T-helper 17 cell (primary cell): ENCODE measurements around the gene CSPG4. TPM values are rescaled to one million over a fixed set of nuclear protein-coding genes. Genes with fewer than 3 reads are reported as not detected.
"Not testable (repeated sequence)": the region's sequence is repeated elsewhere in the genome, so short reads cannot be mapped to it uniquely, and the experiment has no call there.

Source experiments
- ATAC-seq: fragments of 150-1000 bp; cut with Tn5 transposase; 2 replicates; pipeline ENCODE4 v1.10.0; 2021; ENCODE audit warnings: mild to moderate bottlenecking, moderate library complexity
- DNase-seq, 3 donors: peaks; one replicate each; pipeline versions ENCODE4 v3.0.0 to v3.0.0-alpha.2; 2020 to 2021
- H3K9me3 ChIP-seq: one replicate; pipeline ENCODE4 v1.7.0; 2013; ENCODE audit warnings: low read length, mild to moderate bottlenecking; ENCODE audit not compliant: control insufficient read depth, poor library complexity, severe bottlenecking
- H3K27ac Mint-ChIP-seq: one replicate; pipeline ENCODE4 v1.8.0; 2022; ENCODE audit warnings: mild to moderate bottlenecking, moderate library complexity, mixed read lengths
- H3K27me3 Mint-ChIP-seq: one replicate; pipeline ENCODE4 v1.8.0; 2022; ENCODE audit warnings: mixed read lengths
- H3K36me3 Mint-ChIP-seq: one replicate; pipeline ENCODE4 v1.8.0; 2022; ENCODE audit warnings: low read depth, mixed read lengths
- H3K4me1 Mint-ChIP-seq: one replicate; pipeline ENCODE4 v1.8.0; 2022; ENCODE audit warnings: mild to moderate bottlenecking, mixed read lengths
- H3K4me3 Mint-ChIP-seq: one replicate; pipeline ENCODE4 v1.8.0; 2022; ENCODE audit warnings: mild to moderate bottlenecking, moderate library complexity, mixed read lengths
- total RNA-seq, 4 donors: library from RNA in 2 of 4; stranded (reverse) in 2 of 4; gene quantifications; one replicate each; pipeline ENCODE4 v1.2.3 and lab custom pipeline; 2022 to 2026

Gene CSPG4
- total RNA-seq, 2 donors from 2014 or later: 0.08 TPM; not detected in 1

GRCh38 chr15:75723847-75724660 is 11.4 kb upstream of the CSPG4 start:
- H3K9me3 ChIP-seq: no peaks in the 10 kb centered on the region
- Mint-ChIP-seq H3K4me3 (no peak overlapping the region), H3K27me3 (peaks cover 37% of the 10 kb centered on the region), H3K27ac (peak overlapping the region; percentile 80), H3K4me1 (peaks cover 7% of the 10 kb centered on the region), H3K36me3 (peaks cover 6% of the 10 kb centered on the region)
- DNase-seq (peak in 2 of 3 donors; percentile 28), ATAC-seq (peak; percentile 77)

GRCh38 chr15:75723171-75723846 is 10.7 kb upstream of the CSPG4 start:
- peaks cover 37% of the 10 kb centered on the region for H3K27me3 Mint-ChIP-seq
- H3K4me3 Mint-ChIP-seq: no peak overlapping the region

GRCh38 chr15:75721923-75722870 is 9.5 kb upstream of the CSPG4 start:
- peaks cover 6% of the 10 kb centered on the region for H3K36me3 Mint-ChIP-seq
- DNase-seq (no peak), ATAC-seq (no peak)
- no peak overlapping the region for H3K4me3 Mint-ChIP-seq
- H3K9me3 ChIP-seq: no peaks in the 10 kb centered on the region
- peaks cover 7% of the 10 kb centered on the region for H3K4me1 Mint-ChIP-seq
- peaks cover 25% of the 10 kb centered on the region for H3K27me3 Mint-ChIP-seq
- H3K27ac Mint-ChIP-seq: peak overlapping the region; percentile 80

More at GRCh38 chr15:75723171-75723846, 10.7 kb upstream of the CSPG4 start:
- no peaks in the 10 kb centered on the region for H3K9me3 ChIP-seq
- ATAC-seq (no peak), DNase-seq (no peak)
- H3K36me3 Mint-ChIP-seq: peaks cover 6% of the 10 kb centered on the region
- H3K4me1 Mint-ChIP-seq: peaks cover 7% of the 10 kb centered on the region
- peak overlapping the region; percentile 80 for H3K27ac Mint-ChIP-seq

GRCh38 chr15:75721480-75721922 is 8.9 kb upstream of the CSPG4 start:
- H3K9me3 ChIP-seq: no peaks in the 10 kb centered on the region
- H3K27ac Mint-ChIP-seq: peak overlapping the region; percentile 80
- H3K4me3 Mint-ChIP-seq: no peak overlapping the region
- DNase-seq: no peak
- H3K27me3 Mint-ChIP-seq: peaks cover 24% of the 10 kb centered on the region
- H3K4me1 Mint-ChIP-seq: peaks cover 7% of the 10 kb centered on the region
- H3K36me3 Mint-ChIP-seq: peaks cover 6% of the 10 kb centered on the region
- ATAC-seq: no peak

DNA sequence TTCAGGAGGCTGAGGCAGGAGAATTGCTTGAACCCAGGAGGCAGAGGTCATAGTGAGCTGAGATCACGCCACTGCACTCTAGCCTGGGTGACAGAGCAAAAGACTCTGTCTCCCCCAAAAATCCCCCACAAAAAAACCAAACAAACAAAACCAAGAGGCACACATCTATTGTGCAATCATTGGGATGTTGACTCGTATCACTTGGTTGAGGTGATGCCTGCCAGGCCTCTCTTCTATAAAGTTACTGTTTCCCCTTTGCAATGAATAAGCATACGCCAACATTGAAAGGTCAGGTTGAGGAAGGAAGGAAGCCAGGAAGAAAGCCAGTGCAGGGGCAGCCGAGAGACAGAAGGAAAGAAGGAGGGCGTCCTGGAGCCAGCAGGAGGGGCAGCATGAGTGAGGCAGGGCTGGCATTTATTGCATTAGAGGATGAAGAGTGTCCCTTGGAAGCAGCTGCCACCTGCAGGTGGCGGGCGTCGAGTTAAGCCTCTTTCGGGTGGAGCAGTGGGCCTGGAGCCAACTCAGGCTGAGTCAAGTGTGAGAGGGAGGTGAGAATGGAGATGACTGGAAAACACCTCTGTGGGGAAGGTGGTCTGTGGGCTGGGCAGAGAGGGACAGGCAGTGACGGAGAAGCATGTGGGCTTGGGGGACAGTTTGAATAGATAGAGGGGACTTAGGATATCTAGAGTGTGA is 8.3 kb upstream of the CSPG4 start:
- H3K4me3 Mint-ChIP-seq: no peak overlapping the region
- DNase-seq: no peak

GRCh38 chr15:75720297-75720696 is 7.6 kb upstream of the CSPG4 start:
- Mint-ChIP-seq H3K27ac (peak overlapping the region; percentile 80), H3K4me3 (no peak overlapping the region), H3K4me1 (peaks cover 7% of the 10 kb centered on the region), H3K27me3 (peaks cover 24% of the 10 kb centered on the region), H3K36me3 (peaks cover 6% of the 10 kb centered on the region)
- ATAC-seq (no peak), DNase-seq (no peak)
- no peaks in the 10 kb centered on the region for H3K9me3 ChIP-seq

More for the DNA sequence above, 8.3 kb upstream of the CSPG4 start:
- Mint-ChIP-seq H3K4me1 (peaks cover 7% of the 10 kb centered on the region), H3K27me3 (peaks cover 24% of the 10 kb centered on the region), H3K27ac (peak overlapping the region; percentile 80), H3K36me3 (peaks cover 6% of the 10 kb centered on the region)
- no peaks in the 10 kb centered on the region for H3K9me3 ChIP-seq
- ATAC-seq: peak; percentile 31

GRCh38 chr15:75718328-75718727 is 5.7 kb upstream of the CSPG4 start:
- Mint-ChIP-seq H3K36me3 (peaks cover 6% of the 10 kb centered on the region), H3K27ac (no peak overlapping the region), H3K27me3 (peaks cover 36% of the 10 kb centered on the region), H3K4me3 (no peak overlapping the region), H3K4me1 (peaks cover 7% of the 10 kb centered on the region)
- ATAC-seq: no peak
- DNase-seq: no peak
- no peaks in the 10 kb centered on the region for H3K9me3 ChIP-seq

DNA sequence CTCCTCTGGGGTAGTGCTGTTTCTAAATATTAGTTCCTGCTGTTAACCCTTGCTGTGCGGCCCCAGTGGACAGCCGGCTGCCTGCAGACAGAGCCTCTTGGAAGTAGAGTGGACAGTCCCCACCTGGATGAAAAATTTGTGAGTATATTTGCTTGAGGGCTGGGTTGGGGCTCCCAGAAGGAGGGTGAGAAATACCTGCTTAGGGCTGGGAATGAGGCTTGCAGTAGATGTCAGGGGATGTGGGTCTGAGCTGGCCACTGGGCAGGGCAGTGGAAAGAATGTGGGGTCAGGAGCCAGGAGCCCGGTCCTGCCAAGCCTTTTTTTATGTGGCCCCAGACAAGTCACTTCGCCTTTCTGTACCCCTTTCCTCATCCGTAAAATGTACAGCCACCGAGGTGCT is 4.4 kb upstream of the CSPG4 start:
- peaks cover 36% of the 10 kb centered on the region for H3K27me3 Mint-ChIP-seq
- not testable (repeated sequence) for H3K9me3 ChIP-seq, H3K27ac Mint-ChIP-seq, DNase-seq, H3K36me3 Mint-ChIP-seq, H3K4me1 Mint-ChIP-seq, ATAC-seq, H3K4me3 Mint-ChIP-seq

DNA sequence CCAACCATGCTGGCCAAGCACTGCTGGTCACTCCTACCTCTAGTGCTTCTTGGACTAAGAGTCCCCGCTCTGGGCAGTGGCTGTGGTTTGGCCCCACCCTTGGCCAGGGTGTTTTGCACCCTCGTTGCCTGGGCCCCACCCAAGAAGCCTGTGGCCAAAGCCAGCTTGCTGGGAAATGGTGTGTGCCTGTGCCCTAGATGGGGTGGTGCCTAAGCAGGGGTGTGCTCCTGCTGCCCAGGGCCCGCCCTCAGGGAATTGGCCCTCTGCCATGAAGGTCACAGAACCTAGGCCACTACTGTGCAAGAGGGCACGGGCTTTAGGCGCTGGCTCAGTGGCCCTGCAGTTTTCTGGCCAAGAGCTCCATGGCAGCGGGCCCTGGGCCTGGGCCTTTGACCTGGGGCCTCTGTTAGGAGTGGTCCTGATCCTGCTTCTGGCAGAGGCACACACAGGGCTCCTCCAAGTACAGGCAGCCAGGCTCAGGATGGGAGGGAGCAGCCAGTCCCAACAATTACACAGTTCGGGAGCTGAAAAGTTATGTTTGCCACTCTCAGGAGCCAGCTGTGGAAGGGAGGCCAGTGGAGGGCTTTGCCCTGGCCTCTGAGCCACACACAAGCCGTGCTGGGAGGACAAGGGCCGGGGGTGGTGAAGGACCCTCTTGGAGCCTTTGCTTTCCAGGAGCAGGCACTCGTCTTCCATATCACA is 3.8 kb upstream of the CSPG4 start:
- ATAC-seq: not testable (repeated sequence)

DNA sequence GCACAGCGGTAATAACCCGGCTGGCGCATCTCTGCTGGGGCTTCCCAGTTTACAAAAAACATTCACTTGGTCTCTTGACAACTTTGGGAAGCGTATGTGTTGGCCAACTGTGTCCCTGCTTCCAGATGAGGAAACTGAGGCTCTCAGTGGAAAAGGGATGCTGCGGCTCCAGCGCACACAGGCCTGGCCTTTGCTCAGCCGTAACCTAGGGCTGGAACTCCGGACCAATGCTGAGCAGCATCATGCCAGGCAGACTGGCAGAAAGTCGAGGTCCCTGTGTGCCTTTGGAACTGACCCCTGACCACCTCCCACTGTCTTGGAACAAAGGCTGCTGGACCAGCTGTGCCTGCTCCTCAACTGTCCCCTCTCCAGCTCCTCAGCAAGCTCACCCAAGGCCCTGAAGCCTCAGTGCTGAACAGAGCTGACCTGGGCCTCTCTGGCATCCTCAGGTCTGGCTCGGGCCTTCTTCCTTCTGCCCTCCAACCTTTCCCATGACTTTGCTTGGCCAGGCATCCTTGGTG is 2.7 kb upstream of the CSPG4 start:
- H3K4me1 Mint-ChIP-seq, H3K36me3 Mint-ChIP-seq, H3K4me3 Mint-ChIP-seq, ATAC-seq, H3K9me3 ChIP-seq, DNase-seq, H3K27ac Mint-ChIP-seq: not testable (repeated sequence)
- peaks cover 20% of the 10 kb centered on the region for H3K27me3 Mint-ChIP-seq

More for the DNA sequence above, 3.8 kb upstream of the CSPG4 start:
- peaks cover 30% of the 10 kb centered on the region for H3K27me3 Mint-ChIP-seq
- not testable (repeated sequence) for H3K9me3 ChIP-seq, H3K4me3 Mint-ChIP-seq, H3K27ac Mint-ChIP-seq, H3K4me1 Mint-ChIP-seq, DNase-seq, H3K36me3 Mint-ChIP-seq

DNA sequence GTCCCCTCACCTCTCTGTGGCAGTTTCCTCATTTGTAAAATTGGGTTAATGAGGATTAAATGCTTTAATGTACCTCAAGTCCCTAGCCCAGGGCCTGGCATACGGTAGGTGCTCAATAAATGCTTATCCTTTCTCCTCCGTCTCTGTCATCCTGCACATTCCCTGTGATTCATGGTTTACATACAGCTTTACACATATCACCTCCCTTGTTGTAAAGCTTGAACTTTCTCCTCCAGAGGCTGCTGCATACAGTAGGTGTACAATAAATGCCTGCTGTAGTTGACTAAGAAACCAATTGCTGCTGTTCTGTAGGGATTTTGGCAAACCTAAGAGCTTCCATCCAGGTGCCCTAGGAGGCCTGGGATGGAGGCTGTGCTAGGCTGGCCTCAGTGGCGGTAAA is 1.5 kb upstream of the CSPG4 start:
- H3K9me3 ChIP-seq: no peaks in the 10 kb centered on the region
- DNase-seq (no peak), ATAC-seq (no peak)
- Mint-ChIP-seq H3K27ac (no peak overlapping the region), H3K4me3 (no peak overlapping the region), H3K4me1 (peaks cover 2% of the 10 kb centered on the region), H3K36me3 (no peaks in the 10 kb centered on the region), H3K27me3 (peaks cover 16% of the 10 kb centered on the region)
